Fibroblast of lung (primary cell): Measurements from ENCODE around the gene ME1.

Source experiments
- CTCF ChIP-seq, 2 donors: IDR thresholded peaks in 1 of 2; conservative IDR thresholded peaks in 1 of 2; 1 replicate in 1 of 2; 2 replicates in 1 of 2; pipeline ENCODE4 v1.5.1; 2011 to 2012; ENCODE audit warnings: low read length in 2 of 2, control low read depth in 1 of 2, inconsistent platforms in 1 of 2, low read depth in 1 of 2, mild to moderate bottlenecking in 1 of 2
- EZH2 ChIP-seq: IDR thresholded peaks from 2 replicates; pipeline ENCODE4 v1.5.1; 2012; ENCODE audit warnings: low read length, control low read depth, mild to moderate bottlenecking; ENCODE audit errors: missing control alignments

DNA sequence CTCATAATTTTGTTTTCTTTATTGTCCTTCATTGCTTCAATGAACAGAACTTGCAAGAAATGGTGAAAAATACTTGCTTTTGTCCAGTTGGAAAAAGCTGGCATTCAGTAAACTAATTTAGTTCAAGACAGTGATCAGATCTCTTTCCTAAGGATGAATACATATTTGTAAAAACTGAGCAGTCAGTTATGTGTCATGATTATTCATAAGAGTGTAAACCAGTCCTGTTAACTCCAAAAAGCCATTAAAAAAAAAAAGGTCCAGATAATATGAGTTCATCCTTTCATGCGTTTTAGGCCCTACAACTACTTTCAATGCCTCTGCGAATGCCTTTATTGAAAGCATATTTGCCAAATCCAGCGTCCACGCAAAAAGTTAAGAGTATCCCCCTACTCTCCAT lies 238.4 kb downstream of the ME1 start:
- TF ChIP-seq EZH2 (no peak), CTCF (conservative IDR thresholded peaks at IDR 0.05 in 1 of 2, IDR thresholded peaks at IDR 0.05 in 1 of 2; ENCODE audit: low read depth in 1 of 2, low read length in 2 of 2) (no peak)
